Cardiac muscle cell (in vitro differentiated cells and primary cell): ENCODE data around the gene SYNJ2BP. TPM values are rescaled to one million over a fixed set of nuclear protein-coding genes. Genes with fewer than 3 reads are reported as not detected.

Experiments
- DNase-seq, 2 donors: peaks; one replicate each; pipeline versions ENCODE4 v3.0.0 to v3.0.0-alpha.2; 2010 to 2017; ENCODE audit warnings: low read depth in 1 of 2, low spot score in 1 of 2
- H3K27ac ChIP-seq: fragments of 200-600 bp; sonication (generic); 2 replicates; pipeline ENCODE4 v1.5.1; 2016
- H3K27me3 ChIP-seq: fragments of 200-600 bp; sonication (generic); 2 replicates; pipeline ENCODE4 v1.6.0; 2016; ENCODE audit warnings: control low read depth
- H3K36me3 ChIP-seq: fragments of 200-600 bp; sonication (generic); 2 replicates; pipeline ENCODE4 v1.5.1; 2016; ENCODE audit warnings: control low read depth
- H3K4me1 ChIP-seq: fragments of 200-600 bp; sonication (generic); 2 replicates; pipeline ENCODE4 v1.8.1; 2017; ENCODE audit warnings: low read depth, mild to moderate bottlenecking, mixed run types
- H3K4me3 ChIP-seq: fragments of 200-600 bp; sonication (generic); 2 replicates; pipeline ENCODE4 v1.5.1; 2016; ENCODE audit warnings: mild to moderate bottlenecking
- H3K9me3 ChIP-seq: fragments of 200-600 bp; sonication (generic); 2 replicates; pipeline ENCODE4 v1.5.1; 2017; ENCODE audit warnings: low read depth, mild to moderate bottlenecking, control low read depth
- polyA plus RNA-seq: library from polyadenylated mRNA; unstranded; fragments of >200 nt; fragmentation: Nextera tagmentation; extraction: Ambion mirVana; gene quantifications from 2 replicates; pipeline ENCODE4 v1.2.1, GENCODE V29; 2016
- total RNA-seq: library from RNA; depleted of rRNA; stranded (reverse); fragments of >200 nt; gene quantifications from 2 replicates; pipeline ENCODE4 v1.2.3, GENCODE V29; 2016
- TF ChIP-seq, protein P1 (sequence below): IDR thresholded peaks from 2 replicates; pipeline ENCODE4 v1.5.1; 2012; ENCODE audit warnings: low read depth, mild to moderate bottlenecking, low read length

SYNJ2BP gene
- total and polyA plus RNA-seq, 2 experiments from 2014 or later: 19.2 to 39.3 TPM

DNA sequence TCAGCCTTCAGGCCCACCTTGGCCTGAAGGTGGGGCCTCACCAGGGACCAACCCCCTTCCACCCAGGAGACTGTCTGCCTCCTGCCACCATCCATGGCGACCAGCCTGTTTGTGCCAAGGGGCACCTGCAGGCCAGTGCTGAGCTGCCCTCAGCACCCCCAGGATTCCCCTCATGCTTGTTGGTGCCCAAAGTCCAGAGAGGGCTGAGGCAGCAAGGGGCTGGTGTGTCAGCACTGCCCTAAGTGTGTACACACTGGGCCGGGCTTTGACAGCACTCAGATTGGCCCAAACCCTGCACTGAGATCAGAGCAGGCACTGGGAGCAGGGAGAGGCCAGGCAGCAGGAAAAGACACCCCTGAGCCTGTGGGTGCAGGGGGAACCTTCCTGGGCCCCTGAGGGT is 18.6 kb downstream of the SYNJ2BP start:
- H3K27ac ChIP-seq: no peak overlapping the region
- H3K9me3 ChIP-seq: no peaks in the 10 kb centered on the region
- H3K4me3 ChIP-seq: no peak overlapping the region
- TF ChIP-seq, protein P1, sequence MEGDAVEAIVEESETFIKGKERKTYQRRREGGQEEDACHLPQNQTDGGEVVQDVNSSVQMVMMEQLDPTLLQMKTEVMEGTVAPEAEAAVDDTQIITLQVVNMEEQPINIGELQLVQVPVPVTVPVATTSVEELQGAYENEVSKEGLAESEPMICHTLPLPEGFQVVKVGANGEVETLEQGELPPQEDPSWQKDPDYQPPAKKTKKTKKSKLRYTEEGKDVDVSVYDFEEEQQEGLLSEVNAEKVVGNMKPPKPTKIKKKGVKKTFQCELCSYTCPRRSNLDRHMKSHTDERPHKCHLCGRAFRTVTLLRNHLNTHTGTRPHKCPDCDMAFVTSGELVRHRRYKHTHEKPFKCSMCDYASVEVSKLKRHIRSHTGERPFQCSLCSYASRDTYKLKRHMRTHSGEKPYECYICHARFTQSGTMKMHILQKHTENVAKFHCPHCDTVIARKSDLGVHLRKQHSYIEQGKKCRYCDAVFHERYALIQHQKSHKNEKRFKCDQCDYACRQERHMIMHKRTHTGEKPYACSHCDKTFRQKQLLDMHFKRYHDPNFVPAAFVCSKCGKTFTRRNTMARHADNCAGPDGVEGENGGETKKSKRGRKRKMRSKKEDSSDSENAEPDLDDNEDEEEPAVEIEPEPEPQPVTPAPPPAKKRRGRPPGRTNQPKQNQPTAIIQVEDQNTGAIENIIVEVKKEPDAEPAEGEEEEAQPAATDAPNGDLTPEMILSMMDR: no peak
- H3K4me1 ChIP-seq: no peaks in the 10 kb centered on the region
- DNase-seq: no peak
- H3K36me3 ChIP-seq: no peaks in the 10 kb centered on the region
- no peaks in the 10 kb centered on the region for H3K27me3 ChIP-seq

DNA sequence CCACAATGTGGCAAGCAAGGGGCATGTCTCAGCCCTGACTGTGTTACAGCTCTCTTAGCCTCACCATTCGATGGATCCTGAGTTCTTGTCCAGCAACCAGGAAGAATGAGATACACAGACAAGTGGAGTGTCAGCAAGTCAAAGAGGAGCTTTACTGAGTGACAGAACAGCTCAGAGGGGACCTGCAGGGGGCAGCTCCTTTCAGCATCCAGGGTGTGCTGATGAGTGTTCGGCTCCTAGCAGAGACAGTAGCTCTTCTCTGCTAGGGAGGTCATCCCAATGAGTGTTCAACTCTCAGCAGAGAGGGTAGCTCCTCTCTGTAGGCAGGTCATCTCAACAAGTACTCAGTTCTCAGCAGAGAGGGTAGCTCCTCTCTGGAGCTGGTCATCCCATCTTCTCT is 19.1 kb downstream of the SYNJ2BP start:
- Histone ChIP-seq H3K27ac (no peak overlapping the region), H3K4me3 (no peak overlapping the region), H3K4me1 (no peaks in the 10 kb centered on the region), H3K27me3 (no peaks in the 10 kb centered on the region), H3K9me3 (no peaks in the 10 kb centered on the region), H3K36me3 (no peaks in the 10 kb centered on the region)
- TF ChIP-seq, protein P1: no peak
- no peak for DNase-seq

DNA sequence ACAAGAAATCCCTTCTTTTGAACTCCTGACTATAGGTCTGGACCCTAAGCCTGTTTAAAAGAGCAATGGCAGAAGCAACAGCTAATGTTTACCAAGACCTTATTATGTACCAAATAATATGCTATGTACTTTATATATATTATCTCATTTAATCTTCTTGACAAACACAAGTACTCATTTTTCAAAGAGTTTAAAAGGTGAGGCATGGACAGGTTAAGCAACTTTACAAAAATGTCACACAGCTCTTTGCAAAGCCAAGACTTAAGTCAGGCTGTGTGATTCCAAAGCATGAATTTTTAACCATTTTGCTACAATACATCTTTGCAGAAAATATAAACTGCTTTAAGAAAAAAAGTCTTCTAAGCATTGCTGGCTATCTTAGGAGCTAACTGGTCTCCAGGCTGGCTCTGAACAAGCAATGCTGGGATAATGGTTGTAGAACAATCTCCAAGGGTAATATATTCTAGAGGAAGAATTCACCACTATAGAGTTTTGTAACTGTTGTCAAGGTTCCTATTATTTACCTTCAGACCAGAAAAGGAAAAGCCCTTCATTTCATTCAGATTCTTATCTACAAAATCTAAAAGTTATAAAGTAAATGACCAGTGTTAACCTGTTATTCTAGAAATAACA is 22.1 kb downstream of the SYNJ2BP start:
- Histone ChIP-seq H3K36me3 (no peaks in the 10 kb centered on the region), H3K4me1 (no peaks in the 10 kb centered on the region), H3K27me3 (no peaks in the 10 kb centered on the region), H3K4me3 (no peak overlapping the region), H3K27ac (no peak overlapping the region), H3K9me3 (no peaks in the 10 kb centered on the region)
- no peak for DNase-seq
- TF ChIP-seq, protein P1: no peak

DNA sequence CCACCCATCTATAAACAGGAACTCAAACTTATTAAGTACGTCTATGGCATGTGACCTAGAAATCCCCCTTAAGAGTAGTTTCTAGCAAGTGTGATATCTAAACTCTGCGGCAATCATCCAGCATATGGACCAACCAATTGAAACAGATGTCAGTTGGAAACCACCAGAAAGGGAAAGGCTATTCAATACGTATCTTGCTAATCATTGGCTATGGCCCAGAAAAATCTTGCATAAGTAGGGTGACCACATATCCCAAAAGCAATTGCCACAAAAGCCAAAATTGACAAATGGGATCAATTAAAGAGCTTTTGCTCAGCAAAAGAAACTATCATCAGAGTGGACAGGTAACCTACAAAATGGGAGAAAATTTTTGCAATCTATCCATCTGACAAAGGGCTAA is 24.2 kb downstream of the SYNJ2BP start:
- Histone ChIP-seq H3K9me3 (no peaks in the 10 kb centered on the region), H3K4me1 (no peaks in the 10 kb centered on the region), H3K27ac (no peak overlapping the region), H3K36me3 (no peaks in the 10 kb centered on the region), H3K27me3 (no peaks in the 10 kb centered on the region), H3K4me3 (no peak overlapping the region)
- TF ChIP-seq, protein P1: no peak
- no peak for DNase-seq

GRCh38 chr14:70391493-70392391 is 25.1 kb downstream of the SYNJ2BP start:
- DNase-seq: no peak
- TF ChIP-seq, protein P1: no peak
- Histone ChIP-seq H3K4me1 (no peaks in the 10 kb centered on the region), H3K27ac (no peak overlapping the region), H3K4me3 (no peak overlapping the region), H3K36me3 (no peaks in the 10 kb centered on the region), H3K9me3 (no peaks in the 10 kb centered on the region), H3K27me3 (no peaks in the 10 kb centered on the region)
